Raji (cell line): ENCODE data around the gene KMT5C.

Source experiments
- POLR2A ChIP-seq: IDR thresholded peaks from 2 replicates; pipeline ENCODE4 v1.6.1; 2011; ENCODE audit warnings: low read depth, low read length, control low read depth; ENCODE audit not compliant: insufficient read depth

Gene KMT5C

GRCh38 chr19:55392820-55393761 is 53.4 kb downstream of the KMT5C start:
- TF ChIP-seq POLR2A: no peak
